GM04503 (cell line): ENCODE results near the gene MTHFSD.
A peak's percentile ranks its signal among the peaks of the same experiment; 100 is the strongest.

Experiments used
- DNase-seq: peaks from one replicate; pipeline ENCODE4 v3.0.0-alpha.2; 2012; ENCODE audit warnings: low read depth

Gene MTHFSD

GRCh38 chr16:86570558-86571529 is 15.8 kb upstream of the MTHFSD start:
- DNase-seq = no peak

GRCh38 chr16:86569701-86570447 is 14.8 kb upstream of the MTHFSD start:
- DNase-seq = no peak

- DNase-seq = no peak
These were observed 13.9 kb upstream of the MTHFSD start for GRCh38 chr16:86568677-86569623.

- no peak for DNase-seq
These were observed 12.9 kb upstream of the MTHFSD start for GRCh38 chr16:86567701-86568581.

- no peak for DNase-seq
These were observed 12.1 kb upstream of the MTHFSD start for GRCh38 chr16:86566966-86567700.

- DNase-seq = peak; percentile 68
These were observed 11.5 kb upstream of the MTHFSD start, which contains the start of gene FOXC2 for GRCh38 chr16:86566601-86566965. Gene FOXC2 (plus strand): TSS chr16:86566829. CDS start chr16:86567336, 507 bp downstream.

- no peak for DNase-seq
These were observed 10.8 kb upstream of the MTHFSD start for GRCh38 chr16:86565644-86566511.

GRCh38 chr16:86565181-86565631 is 10.2 kb upstream of the MTHFSD start:
- no peak for DNase-seq

- peak; percentile 34 for DNase-seq
These were observed 8.7 kb upstream of the MTHFSD start for GRCh38 chr16:86563469-86564345.

- DNase-seq = no peak
These were observed 7.3 kb upstream of the MTHFSD start for GRCh38 chr16:86562356-86562755.

GRCh38 chr16:86559802-86560305 is 4.8 kb upstream of the MTHFSD start:
- DNase-seq = no peak

GRCh38 chr16:86558355-86559193 is 3.5 kb upstream of the MTHFSD start:
- no peak for DNase-seq

- DNase-seq = no peak
These were observed 2.6 kb upstream of the MTHFSD start for GRCh38 chr16:86557587-86557986.

- DNase-seq = no peak
These were observed 1.5 kb upstream of the MTHFSD start for GRCh38 chr16:86556576-86556975.

GRCh38 chr16:86555704-86556075 is 655 bp upstream of the MTHFSD start:
- no peak for DNase-seq

- no peak for DNase-seq
These were observed 477 bp downstream of the MTHFSD start for GRCh38 chr16:86554599-86554916.

GRCh38 chr16:86553356-86553755 is 1.7 kb downstream of the MTHFSD start:
- DNase-seq = no peak
